HG02840 (cell line): Measurements from ENCODE around the gene DDOST.
A peak's percentile ranks its signal among the peaks of the same experiment; 100 is the strongest.

Experiments used
- ATAC-seq: cut with Tn5 transposase; IDR thresholded peaks from one replicate; pipeline ENCODE4 v1.9.1; 2021; ENCODE audit warnings: mild to moderate bottlenecking, moderate library complexity, moderate number of reproducible peaks; ENCODE audit not compliant: unreplicated experiment, low FRiP score

The DDOST gene

GRCh38 chr1:20661207-20662109 is at the start of gene DDOST:
TSS of gene DDOST (minus strand) at chr1:20661369. CDS start at chr1:20661350, 19 bp downstream.
- peak; percentile 98 for ATAC-seq

DNA sequence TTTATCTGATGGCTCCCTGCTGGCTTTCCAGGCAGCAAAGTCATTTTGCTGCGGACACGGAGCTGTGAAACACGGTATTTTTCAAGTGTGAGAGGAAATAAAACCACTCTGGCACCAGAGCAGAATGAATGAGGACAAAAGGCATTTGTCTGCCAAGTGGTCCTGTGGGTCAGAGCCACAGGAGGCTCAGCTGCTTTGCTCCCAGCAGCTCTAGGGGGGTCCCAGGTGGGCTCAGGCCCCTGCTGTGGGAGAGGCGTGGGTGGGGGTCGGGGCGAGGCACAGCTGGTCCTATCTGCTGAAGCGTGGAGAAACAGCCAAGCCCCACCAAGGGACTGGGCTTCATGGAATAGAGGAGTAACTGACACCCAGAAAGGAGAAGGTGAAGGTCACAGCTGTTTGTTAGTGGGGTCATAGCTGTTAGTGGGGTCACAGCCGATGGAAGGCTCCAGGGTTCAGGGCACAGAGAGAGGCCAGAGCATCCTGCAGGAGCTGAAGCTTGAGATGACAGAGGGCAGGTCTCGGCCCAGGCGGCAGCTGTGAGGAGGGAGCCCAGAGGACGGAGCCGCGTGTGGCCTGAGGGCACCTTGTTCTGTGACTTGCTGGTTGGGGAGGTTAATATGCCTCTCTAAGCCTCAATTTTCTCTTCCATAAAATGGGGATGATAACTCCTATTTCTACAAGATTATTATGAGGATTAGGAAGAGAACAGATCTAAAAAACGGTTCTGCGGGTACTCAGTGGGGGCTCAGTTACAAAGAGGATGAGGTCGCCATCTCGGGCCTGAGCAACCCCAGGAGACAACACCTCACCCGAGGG is 49.5 kb upstream of the DDOST start:
- ATAC-seq, result no peak

DNA sequence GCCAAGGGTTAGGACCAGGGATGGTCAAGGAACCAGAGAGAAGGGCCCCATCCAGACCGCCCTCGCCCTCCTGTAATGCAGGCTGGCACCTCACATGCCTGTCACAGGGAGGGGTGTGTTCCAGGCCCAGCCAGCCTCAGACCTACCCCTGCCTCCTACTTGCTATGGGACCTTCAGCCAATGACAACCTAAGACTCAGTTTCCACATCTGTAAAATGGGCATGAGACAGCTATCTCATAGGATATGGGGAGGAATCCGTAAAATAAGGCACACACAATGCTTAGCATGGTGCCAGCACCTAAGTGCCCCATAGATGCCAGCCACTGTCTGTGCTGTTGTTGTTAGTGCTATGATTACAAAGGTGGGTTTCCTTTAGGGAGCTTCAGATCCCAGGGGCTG is 48.7 kb upstream of the DDOST start:
- ATAC-seq, result no peak

DNA sequence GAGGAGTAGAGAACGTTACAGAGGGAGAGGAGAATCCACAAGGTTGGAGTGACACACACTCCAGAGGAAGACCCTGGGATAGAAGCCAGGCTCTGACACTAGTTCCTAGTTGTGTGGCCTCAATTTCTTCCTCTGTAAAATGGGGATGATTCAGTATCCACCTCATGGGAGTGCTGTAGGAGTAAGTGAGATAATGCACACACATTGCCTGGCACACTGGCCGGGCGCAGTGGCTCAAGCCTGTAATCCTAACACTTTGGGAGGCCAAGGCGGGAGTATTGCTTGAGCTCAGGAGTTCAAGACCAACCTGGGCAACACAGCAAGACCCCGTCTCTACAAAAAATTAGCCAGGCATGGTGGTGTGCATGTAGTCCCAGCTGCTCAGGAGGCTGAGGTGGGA is 47.7 kb upstream of the DDOST start:
- ATAC-seq, result no peak

DNA sequence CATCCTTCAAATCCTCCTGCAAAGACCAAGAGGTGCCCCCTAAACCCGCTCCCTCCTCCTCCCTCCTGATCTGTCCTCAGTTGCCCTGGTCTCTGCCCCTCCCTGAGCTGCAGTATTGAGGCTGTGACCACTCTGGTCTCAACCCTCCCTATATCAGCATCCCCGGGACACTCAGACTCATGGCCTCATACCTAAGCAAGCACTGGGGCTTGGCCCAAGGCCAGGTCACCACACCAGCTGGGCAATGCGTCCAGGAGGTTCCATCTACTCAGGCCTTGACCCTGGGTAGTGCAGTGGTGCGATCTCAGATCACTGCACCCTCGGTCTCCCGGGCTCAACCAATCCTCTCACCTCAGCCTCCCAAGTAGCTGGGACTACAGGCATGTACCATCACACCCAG is 46.9 kb upstream of the DDOST start:
- no peak for ATAC-seq

GRCh38 chr1:20706841-20707240 is 45.7 kb upstream of the DDOST start:
- ATAC-seq, result no peak

- no peak for ATAC-seq
Observed at GRCh38 chr1:20705203-20705755, 44.1 kb upstream of the DDOST start.

GRCh38 chr1:20704390-20705202 is 43.4 kb upstream of the DDOST start:
- ATAC-seq, result no peak

GRCh38 chr1:20703124-20703756 is 42.1 kb upstream of the DDOST start:
- ATAC-seq, result no peak

DNA sequence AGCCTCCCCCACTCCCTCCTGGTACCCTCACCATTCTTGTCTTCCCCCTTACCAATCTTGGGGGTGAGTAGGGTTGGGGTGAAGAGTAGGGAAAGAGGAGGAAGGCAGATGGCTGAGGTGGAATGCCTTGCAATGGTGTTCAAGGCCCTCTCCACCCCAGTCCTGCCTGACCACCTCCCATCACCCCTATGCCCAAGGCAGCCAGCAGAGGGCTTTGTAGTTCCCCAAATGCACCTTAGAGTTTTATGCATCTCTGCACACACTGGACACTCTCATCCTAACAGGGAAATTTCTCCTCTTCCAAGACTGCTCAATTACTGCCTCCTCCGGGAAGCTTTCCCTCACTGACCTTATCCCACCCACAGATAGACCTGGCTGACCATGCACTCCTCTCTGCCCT is 41.2 kb upstream of the DDOST start:
- ATAC-seq, result no peak

- ATAC-seq, result no peak
Observed at GRCh38 chr1:20701847-20702246, 40.7 kb upstream of the DDOST start.

DNA sequence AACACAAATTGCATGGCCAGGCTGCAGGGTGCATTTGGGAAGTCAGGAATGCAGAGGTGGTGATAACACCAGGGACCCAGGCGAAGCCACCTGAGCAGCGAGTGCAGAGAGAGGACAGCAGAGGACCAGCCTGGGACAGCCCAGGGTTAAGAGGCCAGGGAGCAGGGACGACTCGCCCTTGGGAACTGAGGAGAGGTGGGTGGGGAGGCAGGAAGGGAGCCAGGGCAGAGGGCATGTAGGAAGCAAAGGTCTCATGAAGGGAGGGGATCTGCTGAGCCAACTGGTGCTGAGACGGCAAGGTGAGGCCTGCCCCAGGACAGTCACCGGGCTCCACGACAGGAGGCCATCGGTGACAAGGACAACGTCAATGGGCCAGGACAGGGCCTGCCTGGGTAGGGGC is 40.3 kb upstream of the DDOST start:
- ATAC-seq, result no peak

DNA sequence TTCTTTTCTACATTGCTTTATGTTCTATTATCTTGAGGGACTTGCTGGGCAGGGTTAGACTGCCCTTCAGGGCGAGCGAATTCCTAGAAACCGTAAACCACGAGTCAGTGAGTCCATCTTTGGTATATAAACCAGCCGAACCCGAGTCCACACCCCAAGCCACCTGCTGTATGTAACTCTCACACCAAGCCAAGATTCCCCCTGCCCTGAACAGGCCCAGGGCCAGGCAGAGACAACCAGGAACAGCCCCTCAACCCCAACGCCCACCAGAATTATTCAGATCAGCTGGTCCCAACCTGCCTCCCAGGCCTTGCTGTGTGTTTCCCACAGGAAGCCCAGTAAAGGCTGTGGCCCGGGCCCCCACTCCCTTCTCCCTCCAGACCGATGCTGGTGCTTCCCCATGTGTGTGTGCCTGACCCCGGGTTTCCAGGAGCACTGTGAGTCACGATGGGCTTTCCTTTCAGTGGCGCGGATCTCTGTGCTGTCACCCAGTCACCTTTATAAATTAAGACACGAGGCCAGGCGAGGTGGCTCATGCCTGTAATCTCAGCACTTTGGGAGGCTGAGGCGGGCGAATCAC is 39.6 kb upstream of the DDOST start:
- ATAC-seq, result no peak

GRCh38 chr1:20699558-20699957 is 38.4 kb upstream of the DDOST start:
- no peak for ATAC-seq

DNA sequence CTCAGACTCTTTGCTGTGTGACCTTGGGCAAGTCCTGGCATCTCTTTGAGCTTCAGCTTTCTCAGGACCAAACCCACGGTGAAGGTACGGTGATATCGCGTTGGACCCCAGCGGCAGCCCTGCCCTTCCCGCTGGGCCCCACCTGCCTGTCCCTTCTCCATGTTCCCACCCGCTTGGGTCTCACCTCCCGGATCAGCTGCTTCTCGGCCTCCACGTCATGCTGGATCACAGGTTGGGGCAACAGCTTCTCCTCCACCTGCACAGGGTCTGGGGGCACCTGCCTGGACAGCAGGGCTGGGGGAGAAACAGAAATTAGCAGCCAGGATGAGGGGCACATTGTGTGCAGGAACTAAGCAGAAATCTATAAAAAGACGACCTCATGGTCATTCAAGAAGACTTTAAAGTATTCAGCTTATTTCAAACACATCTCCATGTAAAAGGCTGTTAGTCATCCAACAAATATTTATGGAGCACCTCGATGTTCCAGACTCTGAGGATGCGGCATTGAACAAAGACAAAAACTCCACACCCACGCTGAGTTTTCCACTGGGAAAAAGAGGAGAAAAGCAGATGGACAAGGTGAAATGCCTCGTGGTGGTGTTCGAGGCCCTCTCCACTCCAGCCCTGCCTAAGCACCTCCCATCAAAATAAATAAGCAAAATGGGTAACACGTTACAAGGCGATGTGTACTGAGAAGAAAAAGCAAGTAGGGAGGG is 37.2 kb upstream of the DDOST start:
- no peak for ATAC-seq

DNA sequence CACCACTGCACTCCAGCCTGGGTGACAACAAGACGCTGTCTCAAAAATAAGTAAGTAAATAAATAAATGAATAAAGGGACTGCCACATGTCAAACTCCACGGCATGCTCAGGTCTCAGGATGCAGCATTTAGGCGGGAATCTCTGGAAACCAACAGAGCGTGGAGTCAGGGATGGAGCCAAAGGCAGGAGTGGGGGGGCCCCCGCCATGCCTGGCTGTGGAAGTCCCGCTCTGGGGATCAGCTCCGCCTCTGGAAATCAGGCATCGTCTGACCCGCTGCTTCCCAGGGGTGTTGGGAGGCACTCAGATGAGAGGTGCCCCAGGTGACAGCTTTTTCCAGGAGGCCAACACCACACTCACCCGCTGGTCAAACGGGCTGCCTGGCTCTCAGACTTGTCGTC is 36.4 kb upstream of the DDOST start:
- no peak for ATAC-seq

GRCh38 chr1:20696397-20697333 is 35.5 kb upstream of the DDOST start:
- ATAC-seq, result peak; percentile 55

DNA sequence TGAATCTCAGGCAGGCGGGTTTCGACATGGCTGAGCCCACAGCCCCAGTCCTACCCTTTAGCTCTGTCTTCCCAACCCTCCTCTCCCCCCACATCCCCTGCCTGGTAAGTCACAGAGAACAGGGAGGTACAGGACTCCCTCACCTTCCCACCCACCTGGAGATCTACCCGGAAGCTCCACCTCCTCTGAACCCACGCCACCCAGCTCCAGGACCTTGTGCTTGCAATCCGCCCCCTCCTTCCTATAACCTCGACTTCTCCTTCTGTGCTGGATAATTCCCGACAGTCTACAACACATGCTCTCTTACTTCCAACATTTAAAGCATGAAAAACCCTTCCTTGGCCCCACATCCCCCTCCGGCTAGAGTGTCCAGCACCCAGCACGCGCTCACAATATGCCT is 34.3 kb upstream of the DDOST start:
- ATAC-seq, result no peak
